H1 (cell line): Measurements from ENCODE around the gene HFE. TPM values are rescaled to one million over a fixed set of nuclear protein-coding genes. Genes with fewer than 3 reads are reported as not detected.

ENCODE experiments used
- CTCF ChIA-PET: fragments of 300-600 bp; sonication (Branson Sonifier 250); formaldehyde crosslinking; loops from one replicate; lab custom pipeline; 2021; ENCODE audit not compliant: partially characterized antibody; lab: Charles Lee
- POLR2A ChIA-PET: fragments of 300-600 bp; sonication (Branson Sonifier 250); formaldehyde crosslinking; loops from one replicate; lab custom pipeline; 2021; ENCODE audit warnings: inconsistent platforms; ENCODE audit not compliant: partially characterized antibody; lab: Charles Lee
- DNase-seq, 2 experiments: peaks; one replicate each; pipeline versions ENCODE4 v3.0.0 to v3.0.0-alpha.2; 2010 to 2022; ENCODE audit warnings: low spot score in 2 of 2, low read depth in 1 of 2, mixed read lengths in 1 of 2
- FAIRE-seq: peaks from 2 replicates; lab custom pipeline; 2011; peaks lifted over from hg19 to GRCh38; lab: Jason Lieb, UNC
- H2AFZ ChIP-seq: 2 replicates; pipeline ENCODE4 v1.8.1; 2012; ENCODE audit warnings: low read length, inconsistent platforms
- H2AK5ac ChIP-seq: 2 replicates; pipeline ENCODE4 v1.6.1; 2013; ENCODE audit warnings: low read depth, low read length
- H2BK120ac ChIP-seq: replicated peaks from 2 replicates; pipeline ENCODE3; 2013; ENCODE audit warnings: low read depth, low read length, inconsistent platforms
- H2BK12ac ChIP-seq: 2 replicates; pipeline ENCODE4 v1.6.1; 2013; ENCODE audit warnings: low read depth, low read length
- H2BK15ac ChIP-seq: 2 replicates; pipeline ENCODE4 v1.6.1; 2013; ENCODE audit warnings: low read length
- H2BK20ac ChIP-seq: 2 replicates; pipeline ENCODE4 v1.6.1; 2013; ENCODE audit warnings: low read length
- H2BK5ac ChIP-seq: 2 replicates; pipeline ENCODE4 v1.6.1; 2013; ENCODE audit warnings: low read depth, low read length
- H3K14ac ChIP-seq: 2 replicates; pipeline ENCODE4 v1.6.1; 2013; ENCODE audit warnings: inconsistent platforms; ENCODE audit not compliant: insufficient read length
- H3K18ac ChIP-seq: 2 replicates; pipeline ENCODE4 v1.6.1; 2013; ENCODE audit warnings: low read length; ENCODE audit errors: extremely low read depth
- H3K23ac ChIP-seq: 2 replicates; pipeline ENCODE4 v1.6.1; 2013; ENCODE audit warnings: inconsistent platforms; ENCODE audit not compliant: insufficient read length
- H3K23me2 ChIP-seq: 2 replicates; pipeline ENCODE4 v1.6.1; 2013; ENCODE audit warnings: low read depth, low read length
- H3K27ac ChIP-seq: 2 replicates; pipeline ENCODE4 v1.6.1; 2011; ENCODE audit warnings: low read depth, low read length, inconsistent platforms
- H3K27me3 ChIP-seq, 4 experiments: replicated peaks in 1 of 4; 1 replicate in 1 of 4; 2 replicates in 3 of 4; pipeline versions ENCODE4 v1.6.1 to v1.8.1; 2011 to 2013; ENCODE audit warnings: low read length in 3 of 4, mild to moderate bottlenecking in 3 of 4, inconsistent platforms in 2 of 4, mixed read lengths in 2 of 4, moderate library complexity in 1 of 4; ENCODE audit not compliant: control insufficient read depth in 3 of 4, insufficient read depth in 3 of 4; ENCODE audit errors: extremely low read depth in 1 of 4
- H3K36me3 ChIP-seq, 4 experiments: 2 replicates each; pipeline versions ENCODE4 v1.6.1 to v1.8.1; 2011 to 2013; ENCODE audit warnings: mild to moderate bottlenecking in 4 of 4, low read length in 3 of 4, moderate library complexity in 2 of 4, control low read depth in 1 of 4, inconsistent platforms in 1 of 4; ENCODE audit not compliant: insufficient read depth in 4 of 4, control insufficient read depth in 2 of 4
- H3K4ac ChIP-seq: replicated peaks from 2 replicates; pipeline ENCODE3; 2013; ENCODE audit warnings: low read length, low read depth, mixed read lengths, inconsistent platforms; ENCODE audit not compliant: insufficient read length
- H3K4me1 ChIP-seq, 4 experiments: replicated peaks in 1 of 4; 1 replicate in 1 of 4; 2 replicates in 3 of 4; pipeline versions ENCODE4 v1.6.1 to v1.8.1; 2011 to 2013; ENCODE audit warnings: low read length in 3 of 4, inconsistent platforms in 2 of 4, mixed read lengths in 1 of 4; ENCODE audit not compliant: insufficient read depth in 4 of 4, control insufficient read depth in 3 of 4
- H3K4me2 ChIP-seq, 2 experiments: 2 replicates each; pipeline versions ENCODE4 v1.6.1 to v1.8.1; 2011 to 2013; ENCODE audit warnings: low read depth in 2 of 2, low read length in 2 of 2, control low read depth in 1 of 2, inconsistent platforms in 1 of 2, mild to moderate bottlenecking in 1 of 2; ENCODE audit not compliant: insufficient read depth in 1 of 2
- H3K4me3 ChIP-seq, 4 experiments: fragments of 200-600, 300-600 bp in 1 of 4; sonication (generic), shearing (Covaris generic), sonication (Bioruptor Twin) in 1 of 4; 2 replicates each; pipeline versions ENCODE4 v1.5.1 to v1.8.1; 2011 to 2016; ENCODE audit warnings: low read length in 4 of 4, low read depth in 3 of 4, control low read depth in 2 of 4, inconsistent platforms in 2 of 4, mild to moderate bottlenecking in 2 of 4, mixed read lengths in 1 of 4, moderate library complexity in 1 of 4; ENCODE audit not compliant: insufficient read depth in 2 of 4; ENCODE audit errors: extremely low read depth in 1 of 4
- H3K56ac ChIP-seq: replicated peaks from 2 replicates; pipeline ENCODE3; 2013; ENCODE audit warnings: low read depth, mild to moderate bottlenecking, mixed read lengths, low read length, inconsistent platforms; ENCODE audit not compliant: insufficient read length
- H3K79me1 ChIP-seq: 2 replicates; pipeline ENCODE4 v1.6.1; 2013; ENCODE audit warnings: low read depth, low read length, control low read depth
- H3K79me2 ChIP-seq, 2 experiments: 2 replicates each; pipeline versions ENCODE4 v1.6.1 to v1.8.1; 2012 to 2013; ENCODE audit warnings: low read length in 2 of 2, mild to moderate bottlenecking in 2 of 2, inconsistent platforms in 1 of 2; ENCODE audit not compliant: insufficient read depth in 2 of 2, control insufficient read depth in 1 of 2
- H3K9ac ChIP-seq, 4 experiments: replicated peaks in 1 of 4; 1 replicate in 1 of 4; 2 replicates in 3 of 4; pipeline versions ENCODE4 v1.6.1 to v1.8.1; 2011 to 2013; ENCODE audit warnings: low read depth in 3 of 4, low read length in 3 of 4, control low read depth in 2 of 4, mild to moderate bottlenecking in 2 of 4, moderate library complexity in 2 of 4, inconsistent platforms in 1 of 4; ENCODE audit errors: extremely low read depth in 1 of 4
- H3K9me3 ChIP-seq, 2 experiments: 2 replicates each; pipeline versions ENCODE4 v1.6.1 to v1.8.1; 2012 to 2013; ENCODE audit warnings: mild to moderate bottlenecking in 2 of 2, moderate library complexity in 2 of 2, control low read depth in 1 of 2, inconsistent platforms in 1 of 2, low read depth in 1 of 2, low read length in 1 of 2, mixed read lengths in 1 of 2; ENCODE audit not compliant: insufficient read depth in 2 of 2
- H4K20me1 ChIP-seq, 2 experiments: replicated peaks in 1 of 2; 2 replicates each; pipeline versions ENCODE3 to v1.8.1; 2011 to 2013; ENCODE audit warnings: inconsistent platforms in 2 of 2, low read length in 2 of 2, mild to moderate bottlenecking in 1 of 2; ENCODE audit not compliant: insufficient read depth in 2 of 2, control insufficient read depth in 1 of 2
- H4K5ac ChIP-seq: 2 replicates; pipeline ENCODE4 v1.6.1; 2013; ENCODE audit warnings: low read length, low read depth, mixed read lengths, inconsistent platforms; ENCODE audit not compliant: insufficient read length
- H4K8ac ChIP-seq: 2 replicates; pipeline ENCODE4 v1.8.0; 2013; ENCODE audit warnings: mild to moderate bottlenecking, moderate library complexity, low read length, inconsistent platforms; ENCODE audit not compliant: insufficient read depth; ENCODE audit errors: extremely low read depth
- H4K91ac ChIP-seq: replicated peaks from 2 replicates; pipeline ENCODE3; 2013; ENCODE audit warnings: low read length, mixed read lengths, inconsistent platforms; ENCODE audit not compliant: insufficient read length
- ATF3 ChIP-seq: IDR thresholded peaks from 2 replicates; pipeline ENCODE4 v1.6.1; 2011; ENCODE audit warnings: low read depth, mild to moderate bottlenecking, low read length; ENCODE audit not compliant: insufficient read depth
- TBP ChIP-seq: IDR thresholded peaks from 2 replicates; pipeline ENCODE4 v1.6.1; 2011; ENCODE audit warnings: low read depth, low read length, improper control_type of control experiment
- WGBS, 2 experiments: shearing (Covaris generic) in 1 of 2; methylation state at CpG; one replicate each; pipeline versions ENCODE4 v1.1.6 to v1.1.7; 2013 to 2015; ENCODE audit warnings: low lambda C conversion rate in 2 of 2, mixed read lengths in 2 of 2, inconsistent platforms in 1 of 2, low coverage in 1 of 2, missing lambda C conversion rate in 1 of 2; ENCODE audit not compliant: insufficient replicate concordance in 2 of 2, insufficient coverage in 1 of 2, insufficient read length in 1 of 2; ENCODE audit errors: extremely low coverage in 1 of 2, missing lambda C conversion rate in 1 of 2; 5-methylcytosine and 5-hydroxymethylcytosine counted together
- polyA plus RNA-seq, 7 experiments: library from polyadenylated mRNA; depleted of rRNA in 3 of 7; stranded (reverse) in 5 of 7; unstranded in 2 of 7; fragments of >200 nt in 5 of 7; fragments of 200-250 nt in 2 of 7; gene quantifications; 1 replicate in 5 of 7; 2 replicates in 1 of 7; 4 replicates in 1 of 7; pipeline versions ENCODE4 v1.2.1 to v1.2.3, GENCODE V29; 2011 to 2013; ENCODE audit warnings: missing spikeins in 2 of 7, mixed read lengths in 2 of 7
- total RNA-seq: library from RNA; stranded (reverse); fragmentation: NEBNext Ultra II Directional; extraction: Animal tissue kit (Norgen Biotek cat#: 25700); gene quantifications from 2 replicates; pipeline ENCODE4 v1.2.1, GENCODE V29; 2021

HFE gene
- total and polyA plus RNA-seq, 2 of the 8 experiments (the other 6 are each of a cell fraction or from before 2014, with no cell fraction given), result 1.6 to 2.0 TPM

- no peak overlapping the region for H3K4me2 ChIP-seq
- no peak overlapping the region for H2AK5ac ChIP-seq
- no peak overlapping the region for H3K4ac ChIP-seq
- H3K36me3 ChIP-seq, result no peaks in the 10 kb centered on the region
- no peaks in the 10 kb centered on the region for H4K20me1 ChIP-seq
- no peak overlapping the region for H4K5ac ChIP-seq
- no peak overlapping the region for H3K14ac ChIP-seq
- H3K4me3 ChIP-seq, result no peak overlapping the region
- H2BK120ac ChIP-seq, result no peak overlapping the region
- H3K27ac ChIP-seq, result no peak overlapping the region
- ChIA-PET POLR2A (interaction anchor here (0.7 to 12.1 kb wide), 19 partner anchors 9 to 1785 kb away, joined by 3 to 336 read pairs (median 5); partner anchors contain the start of gene HFE), CTCF (interaction anchor here (0.7 to 1.9 kb wide), 4 partner anchors 11 to 43 kb away, joined by 3 to 8 read pairs (median 4); no protein-coding TSS in a partner anchor)
- H2BK5ac ChIP-seq, result no peak overlapping the region
- H3K9ac ChIP-seq, result no peak overlapping the region
- no peak overlapping the region for H3K18ac ChIP-seq
- peak overlapping the region; percentile 5 for H4K91ac ChIP-seq
- peaks cover 10 to 14% of the 10 kb centered on the region in 2 experiments; a peak in 3 of 4 replicates for H3K9me3 ChIP-seq
- H2BK15ac ChIP-seq, result no peak overlapping the region
- H3K79me2 ChIP-seq, result no peaks in the 10 kb centered on the region
- H3K56ac ChIP-seq, result no peak overlapping the region
- peaks cover 6% of the 10 kb centered on the region; the same call in 1 of the 2 replicates for H3K23me2 ChIP-seq
- no peak overlapping the region for H4K8ac ChIP-seq
- H3K27me3 ChIP-seq, result no peaks in the 10 kb centered on the region
- H2BK12ac ChIP-seq, result peak overlapping the region; percentile 60; the same call in 1 of the 2 replicates
- WGBS, 2 experiments, result 91% methylated on average over 18 of the region's 18 CpGs; no CpG with 5 or more reads in 1 of the 2 experiments
- peaks cover 0 to 3% (median 0%) of the 10 kb centered on the region in 4 experiments; a peak in 2 of 7 replicates for H3K4me1 ChIP-seq
- no peak for FAIRE-seq
- H2BK20ac ChIP-seq, result 0 out of 2 replicates have a peak overlapping the region, but pooled peaks have one; percentile 4
- TF ChIP-seq ATF3, result no peak
- TF ChIP-seq TBP, result peak; percentile 64; the same call in 1 of the 2 replicates
- TF ChIP-seq, all 59 proteins: peak for 1
- H3K79me1 ChIP-seq, result no peaks in the 10 kb centered on the region
- DNase-seq, result no peak
- H3K23ac ChIP-seq, result no peak overlapping the region
- H2AFZ ChIP-seq, result no peak overlapping the region
Measured at GRCh38 chr6:26107935-26108334, 20.7 kb downstream of the HFE start.
